Measurements from ENCODE around the gene SLC25A15.

GRCh38 chr13:40796649-40797048 lies 7.2 kb downstream of the SLC25A15 start:
- TF ChIP-seq L3MBTL2 (conservative IDR thresholded peaks at IDR 0.05) = no peak
- TF ChIP-seq HDGF (IDR thresholded peaks at IDR 0.05; ENCODE audit: borderline replicate concordance) = no peak
- no peak for TF ChIP-seq FOXA1 (IDR thresholded peaks at IDR 0.05)
- TF ChIP-seq BHLHE40 (IDR thresholded peaks at IDR 0.05; ENCODE audit: borderline replicate concordance) = no peak
- TF ChIP-seq SUZ12 (IDR thresholded peaks at IDR 0.05) = no peak
- TF ChIP-seq ZNF384 (IDR thresholded peaks at IDR 0.05) = no peak
- no peak for TF ChIP-seq ARNT (IDR thresholded peaks at IDR 0.05)
- TF ChIP-seq FOXM1 (IDR thresholded peaks at IDR 0.05; ENCODE audit: borderline replicate concordance) = no peak
- no peak for TF ChIP-seq FOXK2 (IDR thresholded peaks at IDR 0.05)
- TF ChIP-seq TARDBP (IDR thresholded peaks at IDR 0.05) = no peak
- TF ChIP-seq SP1 (IDR thresholded peaks at IDR 0.05) = no peak
- TF ChIP-seq ELF4 (IDR thresholded peaks at IDR 0.05) = no peak
- TF ChIP-seq PKNOX1 (IDR thresholded peaks at IDR 0.05) = no peak

Measured in HEK293T (cell line).